ENCODE data around the gene FCRLA.

- TF ChIP-seq EZH2phosphoT487 (IDR thresholded peaks at IDR 0.05; ENCODE audit: insufficient read depth, low read depth) (no peak), EZH2 (IDR thresholded peaks at IDR 0.05; ENCODE audit: insufficient read depth, poor library complexity, severe bottlenecking) (no peak)
Observed at GRCh38 chr1:161721738-161722343, 14.8 kb downstream of the FCRLA start.

Measured in GM23248 (cell line).